Stomach smooth muscle (tissue), 2 donors: Measurements from ENCODE around the gene PTPN3.

Source experiments
- H3K27ac ChIP-seq: one replicate; pipeline ENCODE4 v1.7.0; 2013; ENCODE audit warnings: mild to moderate bottlenecking, low read length, inconsistent platforms
- H3K27me3 ChIP-seq, 2 donors: one replicate each; pipeline ENCODE4 v1.7.0; 2013; ENCODE audit warnings: low read length in 2 of 2; ENCODE audit not compliant: insufficient read depth in 2 of 2, control insufficient read depth in 1 of 2
- H3K36me3 ChIP-seq, 2 donors: one replicate each; pipeline ENCODE4 v1.7.0; 2013; ENCODE audit warnings: low read length in 2 of 2; ENCODE audit not compliant: control insufficient read depth in 2 of 2, insufficient read depth in 2 of 2
- H3K4me1 ChIP-seq: one replicate; pipeline ENCODE4 v1.7.0; 2013; ENCODE audit warnings: low read length; ENCODE audit not compliant: control insufficient read depth, insufficient read depth
- H3K4me3 ChIP-seq, 2 donors: one replicate each; pipeline ENCODE4 v1.7.0; 2013; ENCODE audit warnings: low read length in 2 of 2
- H3K9ac ChIP-seq, 2 donors: one replicate each; pipeline ENCODE4 v1.7.0; 2013; ENCODE audit warnings: low read length in 2 of 2, mild to moderate bottlenecking in 1 of 2
- H3K9me3 ChIP-seq, 2 donors: one replicate each; pipeline ENCODE4 v1.7.0; 2013; ENCODE audit warnings: low read length in 2 of 2; ENCODE audit not compliant: control insufficient read depth in 2 of 2
- donor health status: healthy.
- donor health status: Pancreatic carcinoma.

PTPN3 gene

DNA sequence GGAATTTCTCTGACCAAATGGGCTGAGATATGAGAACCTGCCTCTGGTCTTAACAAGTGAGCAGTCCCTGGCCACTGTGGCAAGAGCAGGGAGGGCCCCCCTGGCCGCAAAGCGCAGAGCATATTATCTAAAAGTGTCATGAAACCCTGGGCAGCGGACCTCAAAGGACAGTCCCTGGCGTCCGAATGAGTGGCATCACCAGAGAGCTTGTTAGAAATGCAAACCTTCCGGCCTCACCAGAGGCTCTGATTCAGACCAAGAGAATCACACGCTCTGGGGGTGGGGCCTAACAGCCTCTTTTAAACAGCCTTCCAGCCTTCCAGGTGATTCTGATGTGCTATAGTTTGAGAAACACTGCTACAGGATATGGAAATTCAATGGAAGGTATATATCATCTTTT is 10.9 kb downstream of the PTPN3 start:
- H3K4me3 ChIP-seq: no peak overlapping the region
- H3K4me1 ChIP-seq: no peaks in the 10 kb centered on the region
- H3K9ac ChIP-seq: no peak overlapping the region
- H3K9me3 ChIP-seq: no peaks in the 10 kb centered on the region
- peaks cover 2 to 10% of the 10 kb centered on the region in 2 donors for H3K27me3 ChIP-seq
- H3K36me3 ChIP-seq: no peaks in the 10 kb centered on the region
- no peak overlapping the region for H3K27ac ChIP-seq

- H3K9ac ChIP-seq: no peak overlapping the region
- H3K4me3 ChIP-seq: no peak overlapping the region
- H3K9me3 ChIP-seq: no peaks in the 10 kb centered on the region
- H3K27ac ChIP-seq: no peak overlapping the region
- no peaks in the 10 kb centered on the region for H3K4me1 ChIP-seq
- H3K27me3 ChIP-seq: peaks cover 2 to 6% of the 10 kb centered on the region in 2 donors
- no peaks in the 10 kb centered on the region for H3K36me3 ChIP-seq
Observed at GRCh38 chr9:109483744-109484429, 14.2 kb downstream of the PTPN3 start.

DNA sequence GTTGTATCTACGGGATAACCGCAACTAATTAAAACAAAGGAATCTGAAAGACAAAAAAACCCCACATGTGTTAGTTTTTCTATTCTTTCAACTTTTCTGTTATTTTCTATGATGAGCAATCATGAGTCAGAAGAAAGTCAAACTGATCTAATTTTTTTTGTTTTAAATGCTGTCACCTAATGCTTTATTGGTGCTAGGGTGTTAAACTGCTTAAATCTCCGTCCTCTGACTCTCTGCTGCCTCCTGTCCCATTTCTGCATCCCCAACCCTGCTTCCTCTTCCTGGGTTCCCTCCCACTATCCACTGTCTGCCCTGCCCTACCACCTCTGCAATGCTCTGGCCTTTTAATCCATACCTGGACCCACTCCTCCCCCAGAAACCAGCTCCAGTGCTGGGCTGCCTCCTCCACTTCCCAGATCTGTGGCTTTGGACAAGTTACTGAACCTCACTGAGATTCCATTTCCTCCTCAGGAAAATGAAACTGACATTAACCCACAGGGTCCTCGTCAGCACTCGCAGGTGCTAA is 15.7 kb downstream of the PTPN3 start:
- no peaks in the 10 kb centered on the region for H3K9me3 ChIP-seq
- no peak overlapping the region for H3K9ac ChIP-seq
- no peak overlapping the region for H3K4me3 ChIP-seq
- H3K27me3 ChIP-seq: peaks cover 2 to 6% of the 10 kb centered on the region in 2 donors
- no peaks in the 10 kb centered on the region for H3K36me3 ChIP-seq
- H3K4me1 ChIP-seq: no peaks in the 10 kb centered on the region
- H3K27ac ChIP-seq: no peak overlapping the region

- Histone ChIP-seq H3K9me3 (no peaks in the 10 kb centered on the region), H3K4me3 (no peak overlapping the region), H3K4me1 (no peaks in the 10 kb centered on the region), H3K9ac (no peak overlapping the region), H3K36me3 (no peaks in the 10 kb centered on the region), H3K27me3 (peaks cover 2 to 6% of the 10 kb centered on the region in 2 donors), H3K27ac (no peak overlapping the region)
Observed at GRCh38 chr9:109481856-109482255, 16.3 kb downstream of the PTPN3 start.

DNA sequence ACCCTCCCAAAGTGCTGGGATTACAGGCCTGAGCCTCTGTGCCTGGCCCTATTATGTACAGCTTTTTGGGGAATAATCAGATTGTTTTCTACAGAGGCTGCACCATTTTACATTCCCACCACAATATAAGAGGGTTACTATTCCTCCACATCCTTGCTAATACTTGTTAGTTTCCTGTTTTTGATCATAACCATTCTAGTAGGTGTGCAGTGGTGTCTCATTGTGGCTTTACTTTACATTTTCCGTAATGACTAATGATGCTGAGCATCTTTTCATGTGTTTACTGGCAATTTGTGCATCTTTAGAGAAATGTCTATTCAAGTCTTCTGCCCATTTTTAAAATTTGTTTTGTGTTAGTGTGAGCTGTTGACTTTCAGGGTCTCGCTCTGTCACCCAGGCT is 18.3 kb downstream of the PTPN3 start:
- Histone ChIP-seq H3K36me3 (no peaks in the 10 kb centered on the region), H3K27ac (no peak overlapping the region), H3K9ac (no peak overlapping the region), H3K4me1 (no peaks in the 10 kb centered on the region), H3K27me3 (peaks cover 2 to 6% of the 10 kb centered on the region in 2 donors), H3K9me3 (no peaks in the 10 kb centered on the region), H3K4me3 (no peak overlapping the region)

DNA sequence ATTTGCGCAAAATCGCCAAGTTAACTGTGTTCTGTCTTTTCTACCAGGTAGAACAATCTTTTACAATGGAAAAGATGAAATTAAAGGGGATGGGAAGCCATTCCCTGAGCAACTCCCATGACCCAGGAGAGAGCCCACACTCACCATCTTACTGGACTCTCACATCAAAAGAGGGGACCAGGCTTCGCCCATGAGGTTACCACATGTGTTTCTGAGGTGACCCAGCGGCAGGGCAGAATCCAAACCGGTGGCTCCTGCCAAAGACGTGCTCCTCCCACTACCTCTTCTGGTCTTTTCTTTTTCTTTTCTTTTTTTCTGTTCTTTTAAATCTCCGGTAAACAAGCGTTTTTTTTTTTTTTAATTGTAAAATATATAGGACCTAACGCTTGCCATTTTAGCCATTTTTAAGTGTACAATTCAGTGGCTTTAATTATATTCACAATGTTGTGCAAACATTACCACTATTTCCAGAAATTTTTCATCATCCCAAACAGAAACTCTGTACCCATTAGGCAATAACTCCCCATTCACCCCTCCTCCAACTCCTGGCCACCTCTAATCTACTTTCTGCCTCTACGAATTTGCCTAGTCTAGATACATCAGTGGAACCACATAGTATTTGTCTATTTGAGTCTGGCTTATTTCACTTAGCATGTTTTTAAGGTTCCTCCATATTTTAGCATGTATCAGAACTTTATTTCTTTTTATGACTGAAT is 19.3 kb downstream of the PTPN3 start:
- H3K9me3 ChIP-seq: no peaks in the 10 kb centered on the region
- H3K27me3 ChIP-seq: no peaks in the 10 kb centered on the region
- H3K36me3 ChIP-seq: no peaks in the 10 kb centered on the region
- H3K9ac ChIP-seq: no peak overlapping the region
- no peak overlapping the region for H3K27ac ChIP-seq
- no peaks in the 10 kb centered on the region for H3K4me1 ChIP-seq
- no peak overlapping the region for H3K4me3 ChIP-seq

- Histone ChIP-seq H3K4me1 (no peaks in the 10 kb centered on the region), H3K4me3 (no peak overlapping the region), H3K36me3 (no peaks in the 10 kb centered on the region), H3K27me3 (no peaks in the 10 kb centered on the region), H3K27ac (no peak overlapping the region), H3K9me3 (no peaks in the 10 kb centered on the region), H3K9ac (no peak overlapping the region)
Observed at GRCh38 chr9:109478051-109478563, 20.0 kb downstream of the PTPN3 start.

DNA sequence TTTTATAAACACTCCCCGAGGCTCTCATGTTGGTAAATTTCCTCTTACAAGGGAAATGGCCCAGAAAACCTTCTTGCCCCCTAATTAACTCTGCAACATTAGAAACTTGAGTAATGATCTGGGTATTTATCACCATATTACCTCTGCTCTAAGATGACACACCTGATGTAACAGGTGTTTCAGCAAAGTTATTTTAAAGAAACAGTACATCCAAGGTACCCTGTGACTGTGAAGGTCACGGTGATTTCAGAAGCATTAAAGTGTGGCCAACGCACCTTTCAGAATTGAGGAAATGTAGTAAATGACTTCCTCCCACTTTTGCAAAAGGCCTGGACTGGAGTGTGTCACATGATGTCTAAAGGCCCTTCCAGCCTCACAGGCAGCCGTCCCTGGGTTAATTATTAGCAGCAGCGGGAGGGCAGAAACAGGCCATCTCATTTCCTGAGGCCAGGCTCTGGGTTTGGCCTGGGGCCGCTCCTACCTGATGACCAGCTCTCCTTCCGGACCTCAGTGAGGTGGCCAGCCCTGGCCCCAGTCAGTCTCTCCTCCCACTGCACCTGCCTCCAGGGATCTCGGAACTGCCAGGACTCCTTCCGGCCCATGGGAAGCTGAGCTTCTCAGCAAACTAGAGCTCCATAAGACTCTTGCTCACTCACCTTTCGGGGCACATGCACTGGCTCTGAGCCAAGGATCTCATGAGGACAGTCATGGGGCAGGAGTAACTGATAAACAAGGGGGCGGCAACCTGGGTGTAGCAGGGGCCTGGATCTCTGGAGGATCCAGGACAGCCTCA is 20.7 kb downstream of the PTPN3 start:
- no peak overlapping the region for H3K27ac ChIP-seq
- H3K9me3 ChIP-seq: no peaks in the 10 kb centered on the region
- H3K9ac ChIP-seq: no peak overlapping the region
- H3K36me3 ChIP-seq: no peaks in the 10 kb centered on the region
- H3K27me3 ChIP-seq: no peaks in the 10 kb centered on the region
- H3K4me3 ChIP-seq: no peak overlapping the region
- no peaks in the 10 kb centered on the region for H3K4me1 ChIP-seq

DNA sequence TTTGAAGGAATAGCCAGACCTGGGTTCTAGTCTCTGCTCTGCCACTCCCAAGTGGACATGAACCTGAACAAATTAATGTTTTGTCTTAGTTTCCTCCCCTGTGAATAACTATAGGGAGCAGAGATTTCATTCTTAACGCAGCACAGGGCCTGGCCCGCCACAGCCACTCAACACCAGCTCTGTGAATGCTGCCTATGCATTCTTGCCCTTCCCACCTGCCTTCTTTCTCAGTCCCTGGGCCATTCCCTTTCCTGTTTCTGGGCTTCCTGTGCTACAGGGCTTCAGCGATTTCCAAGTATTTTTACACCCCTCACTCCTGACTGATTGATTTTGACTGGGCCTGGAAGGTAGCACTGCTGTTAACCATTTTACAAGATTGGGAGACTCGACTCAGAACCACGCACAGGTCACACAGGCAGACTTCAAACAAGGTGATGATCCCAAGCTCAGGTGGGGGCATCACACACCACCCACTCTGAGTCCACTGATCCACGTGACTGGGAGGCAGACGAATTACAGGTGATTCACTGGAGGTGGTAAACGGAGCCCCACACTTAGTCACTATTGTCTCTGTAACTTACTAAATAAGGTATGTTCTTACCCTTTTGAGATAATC is 21.4 kb downstream of the PTPN3 start:
- H3K4me1 ChIP-seq: no peaks in the 10 kb centered on the region
- no peak overlapping the region for H3K27ac ChIP-seq

GRCh38 chr9:109475526-109475925 is 22.6 kb downstream of the PTPN3 start:
- H3K27ac ChIP-seq: no peak overlapping the region

More for the DNA sequence above, 21.4 kb downstream of the PTPN3 start:
- H3K9me3 ChIP-seq: no peaks in the 10 kb centered on the region
- no peak overlapping the region for H3K4me3 ChIP-seq
- no peaks in the 10 kb centered on the region for H3K27me3 ChIP-seq
- H3K36me3 ChIP-seq: no peaks in the 10 kb centered on the region
- no peak overlapping the region for H3K9ac ChIP-seq

More at GRCh38 chr9:109475526-109475925, 22.6 kb downstream of the PTPN3 start:
- Histone ChIP-seq H3K4me3 (no peak overlapping the region), H3K9ac (no peak overlapping the region), H3K27me3 (no peaks in the 10 kb centered on the region), H3K4me1 (no peaks in the 10 kb centered on the region), H3K36me3 (no peaks in the 10 kb centered on the region), H3K9me3 (no peaks in the 10 kb centered on the region)
